GM18526 (cell line): ENCODE results near the gene CNN2.

ENCODE experiments used
- POLR2A ChIP-seq: IDR thresholded peaks from 3 replicates; pipeline ENCODE4 v1.6.1; 2011; ENCODE audit not compliant: insufficient read length; ENCODE audit errors: extremely low read depth

CNN2 gene

GRCh38 chr19:1081301-1082164 lies 55.1 kb downstream of the CNN2 start:
- TF ChIP-seq POLR2A: no peak

- no peak for TF ChIP-seq POLR2A
These were observed 55.9 kb downstream of the CNN2 start for GRCh38 chr19:1082165-1082927.

GRCh38 chr19:1082928-1083816 lies 56.8 kb downstream of the CNN2 start:
- TF ChIP-seq POLR2A: no peak

GRCh38 chr19:1084024-1084868 lies 57.8 kb downstream of the CNN2 start:
- no peak for TF ChIP-seq POLR2A

- no peak for TF ChIP-seq POLR2A
These were observed 58.7 kb downstream of the CNN2 start for GRCh38 chr19:1085053-1085658.

- TF ChIP-seq POLR2A: no peak
These were observed 59.5 kb downstream of the CNN2 start for GRCh38 chr19:1085676-1086442.

GRCh38 chr19:1086613-1087012 lies 60.2 kb downstream of the CNN2 start:
- no peak for TF ChIP-seq POLR2A

GRCh38 chr19:1087813-1088415 lies 61.5 kb downstream of the CNN2 start:
- peak; percentile 25 for TF ChIP-seq POLR2A

- TF ChIP-seq POLR2A: no peak
These were observed 62.1 kb downstream of the CNN2 start for GRCh38 chr19:1088416-1089010.
